Measurements from ENCODE around the gene SIX2.

Gene SIX2

DNA sequence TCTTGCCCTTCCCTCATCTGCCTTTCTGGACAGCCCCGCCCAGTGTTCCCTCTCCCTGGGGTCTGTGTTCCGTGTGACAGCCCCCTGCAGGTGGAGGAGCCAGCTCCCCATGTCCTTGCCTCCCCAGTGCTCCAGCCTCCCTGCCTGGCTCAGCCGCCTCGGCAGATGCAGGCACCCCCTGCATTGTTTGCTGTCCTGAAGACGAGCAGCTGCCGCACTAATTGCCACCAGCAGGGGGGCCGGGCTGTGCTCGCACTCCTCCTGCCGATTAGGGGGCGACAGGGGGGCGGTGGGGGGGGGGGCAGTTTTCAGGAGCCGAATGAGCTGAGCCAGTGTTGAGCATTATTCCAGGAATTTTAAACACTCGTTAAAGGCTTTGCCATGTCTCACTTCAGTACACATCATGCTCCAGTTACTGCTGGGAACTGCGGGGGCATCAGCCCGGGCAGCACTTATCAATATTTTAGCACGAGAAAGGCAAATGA lies 44.5 kb downstream of the SIX2 start:
- DNase-seq = no peak

- DNase-seq = no peak
Observed at GRCh38 chr2:44962176-44962695, 47.0 kb downstream of the SIX2 start.

- DNase-seq = no peak
Observed at GRCh38 chr2:44960871-44961270, 48.4 kb downstream of the SIX2 start.

GRCh38 chr2:44959855-44960254 lies 49.4 kb downstream of the SIX2 start:
- DNase-seq = no peak

- no peak for DNase-seq
Observed at GRCh38 chr2:44957656-44958327, 51.5 kb downstream of the SIX2 start.

DNA sequence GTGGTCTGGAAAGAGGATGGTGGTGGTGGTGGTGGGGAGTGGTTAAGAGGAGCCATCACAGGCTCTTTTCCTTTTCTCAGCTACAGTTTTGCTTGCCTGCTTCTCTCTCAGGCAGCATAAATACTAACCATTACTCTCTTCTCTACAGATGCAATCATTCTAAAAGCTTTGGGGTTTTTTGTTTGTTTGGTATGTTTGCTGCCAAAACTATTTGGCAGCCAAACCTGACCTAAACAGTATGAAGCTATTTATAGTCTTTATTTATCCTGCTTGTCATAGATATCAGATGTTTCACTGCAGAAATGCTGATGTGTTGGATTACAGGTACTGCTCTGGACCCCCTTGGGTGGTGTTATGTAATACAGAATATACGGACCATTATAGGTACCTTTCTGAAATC lies 52.4 kb downstream of the SIX2 start:
- no peak for DNase-seq

- DNase-seq = peak; percentile 58
Observed at GRCh38 chr2:44955593-44956392, 53.5 kb downstream of the SIX2 start.

Measured in CD4-positive, alpha-beta T cell treated with Interleukin-4 for 4 hours (primary cell).